ENCODE data around the gene GUCD1. TPM values are rescaled to one million over a fixed set of nuclear protein-coding genes. Genes with fewer than 3 reads are reported as not detected.

Gene GUCD1
- polyA plus RNA-seq, 1 donor (not counting 4 experiments of a cell fraction or from before 2014, with no cell fraction given) = 43.0 TPM

- dilution Hi-C loops (cut with MboI; ENCODE audit: extremely low pct_ligation_motif_present, low sequenced_read_pairs) = no loop called here
Observed at GRCh38 chr22:24541681-24542515, 13.0 kb downstream of the GUCD1 start.

GRCh38 chr22:24540470-24540869, 14.5 kb downstream of the GUCD1 start:
- Histone ChIP-seq H3K4me2 (ENCODE audit: control insufficient read depth, extremely low read depth, insufficient read depth, low read depth, low read length) (no peak overlapping the region), H3K27me3 (ENCODE audit: control insufficient read depth, extremely low read depth, insufficient read depth, low read length) (no peaks in the 10 kb centered on the region), H3K9ac (ENCODE audit: control insufficient read depth, extremely low read depth, insufficient read depth, low read length) (no peak overlapping the region), H3K9me3 (ENCODE audit: control insufficient read depth, low read depth, low read length) (no peaks in the 10 kb centered on the region), H4K20me1 (ENCODE audit: control insufficient read depth, extremely low read depth, insufficient read depth, low read length) (no peaks in the 10 kb centered on the region), H3K4me3 (ENCODE audit: control insufficient read depth in 2 of 3, extremely low read depth in 1 of 3, insufficient read depth in 2 of 3, low read depth in 1 of 3, low read length in 3 of 3) (no peak overlapping the region), H3K27ac (ENCODE audit: control insufficient read depth, insufficient read depth, low read length) (no peak overlapping the region), H3K4me1 (ENCODE audit: control insufficient read depth, extremely low read depth, insufficient read depth, low read length) (no peaks in the 10 kb centered on the region), H3K9me1 (ENCODE audit: control insufficient read depth, extremely low read depth, insufficient read depth, low read length) (no peaks in the 10 kb centered on the region), H3K36me3 (ENCODE audit: control insufficient read depth in 2 of 2, extremely low read depth in 1 of 2, insufficient read depth in 2 of 2, low read length in 2 of 2) (peaks cover 21 to 22% of the 10 kb centered on the region in 2 experiments), H2AFZ (ENCODE audit: control insufficient read depth, low read length) (no peak overlapping the region), H3K79me2 (ENCODE audit: control insufficient read depth, insufficient read depth, low read length) (no peaks in the 10 kb centered on the region)
- no peak for DNase-seq (ENCODE audit: low read depth, low spot score)
- no peak for FAIRE-seq
- TF ChIP-seq CTCF (optimal IDR thresholded peaks at IDR 0.05 in 1 of 3, IDR thresholded peaks at IDR 0.05 in 1 of 3, conservative IDR thresholded peaks at IDR 0.05 in 1 of 3; ENCODE audit: extremely low read depth in 1 of 3, insufficient read depth in 2 of 3, low read length in 3 of 3) (no peak), EZH2 (IDR thresholded peaks at IDR 0.05; ENCODE audit: low read length) (no peak)
- dilution Hi-C loops (cut with MboI; ENCODE audit: extremely low pct_ligation_motif_present, low sequenced_read_pairs) = no loop called here

More at GRCh38 chr22:24541681-24542515, 13.0 kb downstream of the GUCD1 start:
- H3K36me3 ChIP-seq (ENCODE audit: control insufficient read depth in 2 of 2, extremely low read depth in 1 of 2, insufficient read depth in 2 of 2, low read length in 2 of 2) = peaks cover 28 to 30% of the 10 kb centered on the region in 2 experiments
- H2AFZ ChIP-seq (ENCODE audit: control insufficient read depth, low read length) = no peak overlapping the region
- no peaks in the 10 kb centered on the region for H3K4me1 ChIP-seq (ENCODE audit: control insufficient read depth, extremely low read depth, insufficient read depth, low read length)
- H3K4me2 ChIP-seq (ENCODE audit: control insufficient read depth, extremely low read depth, insufficient read depth, low read depth, low read length) = no peak overlapping the region
- H3K4me3 ChIP-seq (ENCODE audit: control insufficient read depth in 2 of 3, extremely low read depth in 1 of 3, insufficient read depth in 2 of 3, low read depth in 1 of 3, low read length in 3 of 3) = no peak overlapping the region
- TF ChIP-seq CTCF (optimal IDR thresholded peaks at IDR 0.05 in 1 of 3, IDR thresholded peaks at IDR 0.05 in 1 of 3, conservative IDR thresholded peaks at IDR 0.05 in 1 of 3; ENCODE audit: extremely low read depth in 1 of 3, insufficient read depth in 2 of 3, low read length in 3 of 3) (no peak), EZH2 (IDR thresholded peaks at IDR 0.05; ENCODE audit: low read length) (no peak)
- FAIRE-seq = no peak
- no peaks in the 10 kb centered on the region for H3K79me2 ChIP-seq (ENCODE audit: control insufficient read depth, insufficient read depth, low read length)
- H4K20me1 ChIP-seq (ENCODE audit: control insufficient read depth, extremely low read depth, insufficient read depth, low read length) = no peaks in the 10 kb centered on the region
- DNase-seq (ENCODE audit: low read depth, low spot score) = no peak
- H3K9me3 ChIP-seq (ENCODE audit: control insufficient read depth, low read depth, low read length) = no peaks in the 10 kb centered on the region
- no peak overlapping the region for H3K27ac ChIP-seq (ENCODE audit: control insufficient read depth, insufficient read depth, low read length)
- H3K9me1 ChIP-seq (ENCODE audit: control insufficient read depth, extremely low read depth, insufficient read depth, low read length) = no peaks in the 10 kb centered on the region
- no peaks in the 10 kb centered on the region for H3K27me3 ChIP-seq (ENCODE audit: control insufficient read depth, extremely low read depth, insufficient read depth, low read length)
- H3K9ac ChIP-seq (ENCODE audit: control insufficient read depth, extremely low read depth, insufficient read depth, low read length) = no peak overlapping the region
